GM18867 (cell line): Measurements from ENCODE around the gene DIPK1C.

Experiments
- ATAC-seq: cut with Tn5 transposase; IDR thresholded peaks from one replicate; pipeline ENCODE4 v1.9.1; 2021; ENCODE audit warnings: mild to moderate bottlenecking, moderate library complexity; ENCODE audit not compliant: unreplicated experiment

Gene DIPK1C

DNA sequence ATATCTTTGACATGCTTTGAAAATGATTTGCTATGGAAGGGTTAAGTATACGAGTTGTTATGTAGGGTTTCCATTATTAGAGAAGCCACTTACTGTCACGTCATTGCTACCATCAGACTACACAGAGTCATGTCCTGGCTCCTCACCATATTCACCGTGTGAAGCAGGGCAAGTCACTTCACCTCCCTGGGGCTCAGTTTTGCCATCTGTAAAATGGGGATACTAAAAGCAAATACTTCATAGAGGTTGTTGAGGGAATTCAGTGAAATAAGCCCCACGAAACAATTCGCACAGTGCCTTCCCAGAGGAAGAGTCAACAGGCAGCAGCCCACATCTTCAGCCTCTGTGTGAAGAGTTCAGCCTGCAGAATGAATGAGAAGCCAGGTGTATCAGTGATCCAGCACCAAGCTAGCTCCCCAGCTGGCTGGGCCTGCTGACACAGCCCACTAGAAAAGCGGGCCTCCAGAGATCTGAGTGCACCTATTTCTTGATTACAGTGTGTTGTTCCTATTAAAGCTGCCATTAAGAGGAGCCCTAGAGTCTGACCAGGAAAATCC is 3.4 kb downstream of the DIPK1C start:
- ATAC-seq, result no peak

DNA sequence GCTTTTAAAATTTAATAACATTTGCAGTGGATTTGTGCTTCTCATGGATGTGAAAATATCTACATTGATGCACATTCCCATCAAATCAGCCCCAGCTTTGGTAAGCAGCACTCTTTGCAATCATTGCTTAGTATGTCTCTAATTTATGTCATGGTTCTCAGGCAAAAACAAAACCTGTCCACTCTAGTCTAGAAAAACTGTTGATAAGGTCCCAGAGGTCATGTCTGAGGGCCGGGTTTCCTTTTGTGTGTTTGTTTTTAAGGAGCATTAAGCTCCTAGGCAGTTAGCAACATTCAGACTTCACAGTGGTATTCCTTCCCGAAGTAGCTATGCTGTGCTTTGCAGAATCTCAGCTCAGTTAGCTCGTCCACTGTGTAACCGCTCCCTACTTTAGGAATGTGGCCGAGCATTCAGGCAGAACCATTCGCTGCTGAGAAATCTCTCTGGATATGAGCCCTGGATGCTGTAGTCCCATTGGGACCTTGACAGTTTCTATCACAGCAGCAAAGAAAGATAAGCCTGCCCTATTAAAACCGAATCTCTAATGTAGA is 4.0 kb downstream of the DIPK1C start:
- no peak for ATAC-seq

DNA sequence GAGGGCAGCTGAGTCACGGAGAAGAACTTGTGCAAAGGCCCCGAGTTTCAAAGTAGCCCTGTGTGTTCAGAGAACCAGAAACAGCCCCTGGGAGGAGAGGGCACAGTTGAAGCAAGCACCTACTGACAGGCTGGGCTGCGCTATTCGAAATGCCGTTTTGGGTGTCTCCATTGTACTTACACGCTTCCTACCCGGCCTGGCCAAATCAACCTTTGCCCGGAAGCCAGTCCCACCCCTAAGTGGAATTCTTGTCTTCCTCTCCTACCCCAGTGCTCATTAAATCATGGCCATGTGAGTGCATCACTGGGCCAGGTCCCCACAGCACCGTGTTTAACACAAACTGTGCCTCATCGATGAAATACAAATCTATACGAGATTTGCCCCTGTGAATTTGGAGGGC is 6.0 kb downstream of the DIPK1C start:
- no peak for ATAC-seq

DNA sequence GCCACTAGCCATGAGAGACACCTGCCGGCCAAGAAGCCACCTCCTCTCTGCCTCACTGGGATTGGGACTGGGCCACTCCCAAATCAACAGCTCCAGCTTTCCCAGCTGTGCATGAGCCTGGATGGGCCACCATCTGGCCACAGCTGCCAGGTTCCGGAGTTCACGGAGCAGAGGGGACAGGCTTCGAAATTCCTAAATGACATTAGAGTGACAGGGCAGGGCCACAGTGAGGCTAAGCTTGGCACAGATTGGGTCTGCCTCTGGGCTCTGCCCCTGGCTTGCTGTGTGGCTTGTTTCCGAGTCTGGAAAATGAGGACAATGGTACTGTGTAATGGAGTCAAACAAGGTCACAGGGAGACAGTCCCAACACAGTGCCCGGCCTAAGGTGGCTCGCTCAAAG is 6.5 kb downstream of the DIPK1C start:
- ATAC-seq, result no peak

DNA sequence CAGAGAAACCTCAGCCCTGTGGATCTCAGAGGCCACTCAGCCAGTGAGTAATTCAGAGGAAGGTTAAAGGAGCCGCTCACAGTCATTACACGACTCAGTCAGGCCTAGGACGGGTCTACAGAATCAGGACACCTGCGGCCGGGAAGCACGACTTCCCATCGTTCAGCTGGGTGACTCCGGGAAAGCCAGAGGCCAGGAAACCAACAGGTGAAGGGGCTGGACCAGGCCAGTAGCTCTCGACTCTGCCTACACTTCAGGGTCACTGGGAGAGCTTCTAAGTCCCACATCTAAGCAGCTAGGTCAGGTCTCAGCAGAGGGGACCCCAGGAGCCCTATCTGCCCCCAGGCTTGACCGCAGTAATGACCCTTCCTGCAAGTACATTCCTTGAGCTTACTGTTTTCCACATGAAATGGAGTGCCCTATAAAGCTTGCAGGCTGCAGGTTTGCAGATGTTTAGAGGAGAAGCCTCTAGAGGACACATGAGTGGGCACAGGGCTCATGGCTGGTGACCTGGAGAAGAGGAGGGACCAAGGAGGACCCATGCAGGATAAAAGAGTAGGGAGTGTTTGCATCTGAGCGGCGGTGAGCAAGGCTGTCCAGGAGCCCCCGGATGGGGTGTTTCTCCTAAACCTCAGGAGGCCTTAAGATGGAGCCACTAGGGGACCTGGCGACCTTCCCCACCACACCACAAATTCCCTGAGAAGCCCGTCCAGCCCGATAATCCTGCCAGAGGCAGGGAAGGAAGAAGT is 9.5 kb downstream of the DIPK1C start:
- ATAC-seq, result no peak

DNA sequence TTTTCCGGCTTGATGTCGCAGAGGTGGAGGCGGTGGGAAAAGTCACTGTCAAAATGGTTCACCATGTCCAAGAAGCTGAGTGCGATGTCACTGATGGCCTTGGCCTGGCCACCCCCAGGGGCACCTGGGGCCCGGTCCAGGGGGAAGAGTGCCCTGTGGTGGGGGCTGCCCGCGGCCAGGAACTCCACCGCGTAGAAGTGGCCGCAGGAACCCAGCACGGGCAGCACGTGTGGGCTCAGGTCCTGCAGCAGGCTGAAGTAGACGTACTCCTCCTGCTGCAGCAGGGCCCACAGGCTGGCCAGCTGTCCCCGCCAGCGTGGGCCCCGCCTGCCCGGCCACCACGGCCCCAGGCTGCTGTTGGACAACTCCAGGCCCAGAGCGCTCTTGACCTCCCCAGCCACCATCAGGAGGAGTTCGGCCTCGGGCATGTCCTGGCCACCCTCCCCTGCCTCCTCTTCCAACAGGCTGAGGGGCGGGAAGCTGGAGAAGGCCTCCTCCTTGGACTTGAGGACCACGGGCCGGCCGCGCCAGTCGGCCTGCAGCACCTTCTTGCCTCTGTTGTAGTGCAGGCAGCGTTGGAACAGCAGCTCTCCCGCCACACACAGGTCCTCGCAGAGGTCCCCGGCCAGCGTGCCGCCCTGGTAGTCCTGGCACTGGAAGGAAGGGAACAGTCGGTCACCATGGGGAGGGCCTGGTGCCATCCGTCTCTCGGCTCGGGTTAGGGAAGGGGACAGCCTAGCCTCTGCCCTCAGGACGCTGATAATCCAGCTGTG is 10.3 kb downstream of the DIPK1C start:
- no peak for ATAC-seq

DNA sequence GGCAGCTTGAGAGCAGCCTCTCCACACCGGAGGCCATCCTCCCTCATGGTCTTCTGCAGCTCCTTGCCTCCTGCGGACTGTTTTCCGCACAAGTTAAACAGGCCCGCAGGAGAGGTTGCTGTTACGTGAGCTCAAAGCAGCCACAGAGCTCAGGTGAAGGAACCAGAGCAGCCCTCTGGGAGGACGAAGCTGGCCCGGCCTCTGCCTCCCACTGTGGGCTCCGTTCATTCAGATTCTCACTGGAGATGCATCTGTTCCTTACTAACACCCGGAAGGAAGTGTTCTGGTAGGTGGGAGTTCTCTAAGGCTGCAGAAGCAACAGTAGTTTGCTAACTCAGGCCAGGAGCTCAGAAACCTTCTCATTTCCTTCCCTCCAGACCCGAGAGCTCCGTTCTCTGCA is 10.9 kb downstream of the DIPK1C start:
- no peak for ATAC-seq

DNA sequence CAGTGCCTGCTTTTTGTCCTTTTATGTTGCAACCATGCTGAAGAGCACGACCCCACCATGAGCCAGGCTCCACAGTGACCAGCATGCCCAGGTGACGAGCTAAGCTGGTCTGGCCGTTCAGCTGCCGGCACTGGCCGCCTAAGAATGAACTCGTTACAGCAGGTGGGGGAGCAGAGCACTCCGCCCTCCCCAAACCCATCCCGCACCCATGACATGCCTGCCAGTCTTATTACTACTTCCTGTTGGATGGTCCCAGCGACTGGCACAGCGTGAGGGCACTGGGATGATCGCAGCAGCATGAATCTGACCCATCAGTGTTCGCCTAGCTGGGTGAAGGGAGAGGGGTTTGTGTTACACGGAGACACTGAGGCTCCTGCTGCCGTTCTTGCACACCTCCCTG is 11.5 kb downstream of the DIPK1C start:
- no peak for ATAC-seq

DNA sequence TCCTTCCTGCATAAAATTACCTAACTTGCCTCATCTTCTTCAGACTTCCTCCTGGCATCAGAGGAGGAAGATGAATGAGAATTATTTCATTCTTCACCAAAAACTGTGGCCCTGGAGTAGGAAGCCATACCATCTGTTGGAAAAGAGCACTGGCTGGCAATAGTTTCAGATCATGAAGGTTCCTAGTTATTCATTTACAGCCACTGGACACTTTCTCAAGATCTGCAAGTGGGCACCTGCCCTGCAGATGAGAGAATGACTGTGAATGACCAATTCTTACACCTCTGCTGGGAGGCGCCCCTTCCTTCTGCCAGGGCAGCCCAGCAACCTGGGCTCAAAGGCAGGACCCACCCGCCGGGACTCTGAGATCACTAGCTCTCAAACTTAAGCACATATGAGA is 13.0 kb downstream of the DIPK1C start:
- no peak for ATAC-seq

DNA sequence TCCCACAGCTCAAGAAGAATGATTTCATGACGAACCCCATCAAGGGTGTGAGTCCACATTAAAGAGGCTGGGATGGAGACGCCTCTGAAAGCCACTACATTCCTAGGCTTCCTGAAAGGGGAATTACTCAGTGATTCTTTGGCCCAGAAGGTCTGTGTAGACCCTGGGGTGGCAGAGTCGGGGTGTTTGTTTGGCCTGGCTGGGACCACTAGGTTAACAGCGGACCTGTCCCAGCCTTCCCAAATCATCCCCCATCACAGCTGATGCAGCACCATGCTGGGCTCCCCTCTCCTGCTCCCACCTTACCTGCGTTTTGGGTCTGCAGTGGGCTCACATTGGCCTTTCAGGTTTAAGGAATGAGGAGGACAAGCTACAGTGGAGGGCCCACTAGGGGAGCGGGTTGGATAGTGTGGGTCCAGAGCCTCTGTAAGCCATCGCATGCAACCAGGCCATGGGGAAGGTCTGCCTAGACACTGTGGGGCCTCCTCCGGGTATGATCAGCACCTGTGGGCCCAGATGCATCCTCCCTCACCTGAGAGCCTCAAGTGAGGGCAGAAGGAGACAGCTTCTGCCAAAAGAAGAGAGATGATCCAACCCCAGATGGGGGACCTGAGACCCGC is 16.2 kb downstream of the DIPK1C start:
- ATAC-seq, result no peak

DNA sequence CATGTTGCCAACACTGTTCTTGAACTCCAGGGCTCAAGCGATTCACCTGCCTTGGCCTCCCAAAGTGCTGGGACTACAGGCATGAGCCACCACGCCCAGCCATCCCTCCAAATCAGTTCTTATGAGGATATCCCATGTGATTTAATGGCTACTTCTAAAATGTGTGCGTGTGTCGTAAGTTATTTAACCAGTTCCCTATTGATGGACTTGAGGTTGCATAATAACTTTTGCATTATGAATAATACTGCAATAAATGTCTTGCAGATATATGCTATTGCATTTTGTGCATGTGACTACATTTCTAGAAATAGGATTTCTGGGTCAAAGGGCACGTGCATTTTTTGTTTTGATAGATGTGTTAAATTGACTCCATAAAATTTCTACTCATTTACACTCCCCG is 19.0 kb downstream of the DIPK1C start:
- ATAC-seq, result no peak

DNA sequence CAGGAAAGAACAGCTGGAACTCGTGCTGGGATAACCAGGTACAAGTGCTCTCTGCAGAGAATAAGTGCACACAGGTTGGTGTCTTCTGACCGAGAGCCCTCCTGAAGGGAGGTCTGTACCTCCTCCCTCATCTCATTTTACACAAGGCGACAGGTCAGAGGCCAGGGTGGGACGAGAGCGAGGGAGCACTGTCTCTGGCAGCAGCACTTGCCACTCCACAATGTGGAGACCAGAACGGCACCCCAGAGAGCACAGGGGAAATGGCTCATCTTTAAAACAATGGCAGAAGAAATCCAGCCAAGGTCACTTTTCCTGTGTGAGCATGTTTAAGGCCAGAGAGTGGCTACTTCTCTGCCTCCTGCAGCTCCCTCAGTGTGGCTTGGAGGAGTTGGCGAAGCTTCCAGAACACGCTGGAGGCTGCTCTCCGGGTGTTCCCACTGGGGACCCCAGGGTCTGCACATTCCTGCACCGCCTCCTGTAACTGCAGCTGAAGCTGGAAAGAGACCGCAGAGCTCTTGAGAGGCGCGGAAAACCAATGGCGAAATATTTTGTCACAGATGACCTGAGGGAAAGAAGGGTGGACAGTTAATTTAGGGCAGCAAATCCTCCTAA is 20.8 kb downstream of the DIPK1C start:
- ATAC-seq, result no peak

DNA sequence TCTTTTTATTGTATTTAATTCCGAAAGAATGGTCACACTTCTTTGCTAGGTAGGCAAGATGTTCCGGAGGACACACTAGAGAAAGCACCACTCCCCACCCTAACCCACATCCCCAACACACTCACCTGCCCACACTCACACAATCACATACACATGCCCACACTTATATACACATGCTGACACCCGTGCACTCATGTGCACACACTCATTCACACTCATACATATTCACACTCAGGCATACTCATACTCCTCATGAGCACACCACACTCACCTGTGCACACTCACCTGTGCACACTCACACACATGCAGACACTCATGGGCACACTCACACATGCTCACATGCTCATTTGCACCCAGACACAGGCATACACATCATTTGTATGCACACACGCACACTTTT is 21.4 kb downstream of the DIPK1C start:
- ATAC-seq, result no peak

DNA sequence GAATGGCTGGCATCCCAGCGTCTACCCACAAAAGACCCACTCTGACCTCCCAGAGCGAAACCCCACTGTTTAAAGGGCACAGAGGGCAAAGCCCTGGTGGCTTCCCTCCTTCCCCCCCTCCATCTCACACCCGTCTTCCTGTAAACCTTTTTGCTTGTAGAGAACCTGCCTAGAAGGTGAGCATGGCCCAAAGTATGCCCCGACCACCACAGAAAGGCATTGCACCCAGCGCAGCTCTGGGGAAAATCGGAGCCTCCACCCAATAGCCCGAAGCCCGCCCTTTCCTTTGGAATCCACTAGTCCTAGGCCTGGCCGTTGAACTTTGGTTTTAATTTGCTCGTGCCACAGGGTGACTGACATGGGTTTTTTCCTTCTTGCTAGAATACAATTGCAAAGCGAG is 22.6 kb downstream of the DIPK1C start:
- no peak for ATAC-seq

DNA sequence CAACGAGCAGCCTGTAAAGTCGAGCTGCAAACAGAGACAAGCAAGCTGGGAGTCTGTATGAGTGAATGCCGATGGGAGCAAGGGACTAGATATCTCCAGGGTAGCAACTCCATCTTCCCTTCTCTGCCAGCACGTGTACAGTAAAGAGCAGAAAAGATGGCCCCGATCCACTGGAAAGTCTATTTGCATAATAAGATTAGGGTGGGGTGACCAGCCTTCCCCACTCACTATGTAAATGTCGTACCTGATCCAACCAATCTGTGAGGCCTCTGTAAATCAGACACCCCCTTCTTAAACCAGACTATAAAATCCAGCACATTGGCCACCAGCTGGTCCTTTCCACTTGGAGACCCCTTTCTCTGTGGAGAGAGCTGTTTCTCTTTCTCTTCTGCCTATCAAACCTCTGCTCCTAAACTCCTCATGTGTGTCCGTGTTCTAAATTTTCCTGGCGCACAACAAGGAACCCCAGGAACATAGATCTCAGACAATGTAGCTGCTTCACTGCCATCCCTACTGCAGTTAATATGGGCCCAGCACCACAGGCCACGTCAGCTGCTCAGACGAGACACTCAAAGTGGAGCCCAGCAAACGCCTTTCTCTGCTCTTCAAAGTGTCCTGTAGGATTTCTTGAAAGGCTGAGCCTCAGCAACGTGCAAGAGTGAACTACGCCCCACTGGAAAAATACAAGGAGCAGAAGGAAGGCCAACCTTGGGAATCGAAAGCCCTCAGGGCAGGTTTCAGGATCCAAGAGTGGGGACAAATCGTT is 26.1 kb downstream of the DIPK1C start:
- no peak for ATAC-seq

DNA sequence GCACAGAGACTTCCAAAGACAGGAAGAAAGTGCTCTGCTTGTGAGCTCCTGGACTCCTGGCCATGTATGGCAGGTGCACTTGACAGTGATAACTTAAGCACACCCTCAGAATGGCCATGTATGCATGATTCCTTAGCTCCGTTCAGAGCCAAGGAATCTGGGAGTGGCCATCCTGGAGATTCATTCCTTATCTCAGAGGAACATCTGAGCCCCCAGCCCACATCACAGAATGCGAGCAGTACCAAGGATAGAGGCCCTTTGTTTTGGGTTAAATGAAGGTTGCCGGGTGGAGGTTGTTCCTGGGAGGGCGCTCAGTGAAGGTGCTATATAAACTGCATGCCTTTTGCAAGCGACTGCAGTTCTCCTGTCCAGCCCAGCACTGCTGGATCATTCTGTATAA is 26.9 kb downstream of the DIPK1C start:
- no peak for ATAC-seq

DNA sequence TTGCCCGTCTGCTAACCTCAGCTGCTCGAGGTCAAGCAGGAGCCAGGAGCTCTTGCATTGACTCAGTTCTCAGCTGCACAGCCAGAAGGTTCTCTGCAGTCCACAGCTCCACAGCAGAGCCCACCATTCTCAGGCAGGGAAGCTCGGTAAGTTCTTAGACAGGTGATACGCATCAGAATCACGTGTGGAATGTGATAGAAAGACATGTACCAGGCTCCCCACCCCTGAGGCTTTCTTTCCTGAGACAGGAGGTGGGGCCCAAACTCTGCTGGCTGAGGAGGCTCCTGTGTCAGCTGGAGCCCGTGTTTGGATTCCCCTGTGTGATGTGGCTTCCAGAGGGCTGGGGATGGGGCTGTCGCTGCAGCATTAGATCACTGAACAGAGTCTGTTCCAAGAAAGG is 28.0 kb downstream of the DIPK1C start:
- ATAC-seq, result no peak

DNA sequence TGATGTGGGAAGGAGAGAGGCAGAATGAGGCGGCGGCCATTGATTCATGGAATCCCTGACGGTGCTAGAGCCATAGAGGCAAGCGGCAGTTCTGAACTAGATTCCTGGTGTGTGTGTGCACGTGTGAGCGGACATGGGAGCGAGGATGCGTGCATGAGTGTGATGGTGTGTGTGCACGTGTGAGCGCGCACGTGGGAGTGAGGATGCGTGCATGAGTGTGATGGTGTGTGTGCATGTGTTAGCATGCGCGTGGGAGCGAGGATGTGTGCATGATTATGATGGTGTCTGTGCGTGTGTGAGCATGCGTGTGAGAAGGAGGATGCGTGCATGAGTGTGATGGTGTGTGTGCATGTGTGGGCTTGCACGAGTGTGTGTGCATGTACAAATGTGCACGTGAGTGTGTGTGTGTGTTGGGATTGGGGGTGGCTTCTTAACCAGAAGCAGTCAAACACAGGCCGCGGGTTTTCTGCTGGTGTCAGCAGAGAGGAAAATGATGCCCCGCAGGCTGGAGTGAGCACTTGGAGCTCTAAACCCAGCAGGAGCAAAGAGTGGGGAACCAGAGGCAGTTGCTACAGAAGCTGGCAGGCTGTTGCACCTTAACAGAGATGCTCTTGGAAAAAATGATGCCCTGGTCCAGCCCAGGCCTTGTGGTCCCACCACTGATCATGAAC is 29.5 kb downstream of the DIPK1C start:
- no peak for ATAC-seq

DNA sequence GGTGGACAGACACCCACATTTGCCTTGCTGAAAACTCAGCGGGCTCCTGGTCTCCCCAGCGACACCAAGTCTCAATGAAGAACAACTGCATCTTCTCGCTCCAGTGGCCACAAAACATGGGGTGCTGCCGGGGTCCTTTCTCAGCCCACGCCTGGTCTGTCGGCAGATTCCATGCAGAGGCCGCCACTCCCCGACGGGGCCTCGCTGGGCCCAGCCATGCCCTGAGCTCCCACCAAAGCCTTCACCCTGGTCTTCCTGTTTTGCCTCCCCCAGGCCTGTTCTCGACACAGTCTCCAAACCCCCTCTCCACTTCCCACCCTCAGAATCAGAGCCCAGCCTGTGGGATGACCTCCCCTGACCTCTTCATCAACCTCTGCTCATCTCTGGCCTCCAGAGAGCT is 31.2 kb downstream of the DIPK1C start:
- ATAC-seq, result no peak

DNA sequence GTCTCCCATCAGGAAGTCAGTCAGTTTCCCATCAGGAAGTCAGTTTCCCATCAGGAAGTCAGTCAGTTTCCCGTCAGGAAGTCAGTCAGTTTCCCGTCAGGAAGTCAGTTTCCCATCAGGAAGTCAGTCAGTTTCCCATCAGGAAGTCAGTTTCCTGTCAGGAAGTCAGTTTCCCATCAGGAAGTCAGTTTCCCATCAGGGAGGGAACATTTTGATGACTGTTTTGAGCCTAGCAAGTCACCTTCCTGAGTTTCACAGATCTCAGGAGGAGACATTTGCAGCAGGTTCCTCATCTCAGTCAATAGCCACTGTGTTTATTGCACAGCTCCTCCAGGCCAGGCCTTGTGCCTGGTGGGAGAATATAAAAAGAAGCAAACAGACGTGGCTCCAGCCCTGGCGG is 31.9 kb downstream of the DIPK1C start:
- ATAC-seq, result no peak
